OCI-LY1 (cell line): ENCODE results near the gene NATD1.
A peak's percentile ranks its signal among the peaks of the same experiment; 100 is the strongest.

ENCODE experiments used
- H2AFZ ChIP-seq: fragments of 200-600 bp; sonication (generic), shearing (Covaris generic); 2 replicates; pipeline ENCODE4 v1.6.0; 2014; ENCODE audit warnings: antibody characterized with exemption, mild to moderate bottlenecking, low read length
- H3F3A ChIP-seq: fragments of 200-600 bp; sonication (generic), shearing (Covaris generic); 2 replicates; pipeline ENCODE4 v1.6.0; 2014; ENCODE audit warnings: mild to moderate bottlenecking, antibody characterized with exemption, low read length, moderate library complexity; ENCODE audit not compliant: insufficient read depth
- H3K27ac ChIP-seq: fragments of 200-600 bp; sonication (generic); 2 replicates; pipeline ENCODE4 v1.5.1; 2014; ENCODE audit warnings: low read length, mixed run types, mild to moderate bottlenecking, low read depth; ENCODE audit not compliant: poor library complexity, severe bottlenecking
- H3K27me3 ChIP-seq: fragments of 200-600 bp; sonication (generic); 2 replicates; pipeline ENCODE4 v1.6.0; 2014; ENCODE audit warnings: antibody characterized with exemption, mild to moderate bottlenecking, low read length, moderate library complexity; ENCODE audit not compliant: insufficient read depth
- H3K36me3 ChIP-seq: fragments of 200-600 bp; sonication (generic); 2 replicates; pipeline ENCODE4 v1.6.1; 2014; ENCODE audit warnings: mild to moderate bottlenecking, antibody characterized with exemption, low read length, moderate library complexity, mixed read lengths; ENCODE audit not compliant: insufficient read depth
- H3K4me1 ChIP-seq: fragments of 200-600 bp; sonication (generic); 2 replicates; pipeline ENCODE4 v1.5.1; 2014; ENCODE audit warnings: mild to moderate bottlenecking, low read length, moderate library complexity; ENCODE audit not compliant: insufficient read depth, severe bottlenecking
- H3K4me2 ChIP-seq: fragments of 200-600 bp; sonication (generic), shearing (Covaris generic); 2 replicates; pipeline ENCODE4 v1.6.1; 2014; ENCODE audit warnings: low read length
- H3K4me3 ChIP-seq: fragments of 200-600 bp; sonication (generic); 2 replicates; pipeline ENCODE4 v1.5.1; 2014; ENCODE audit warnings: low read length, low read depth, mild to moderate bottlenecking, mixed read lengths; ENCODE audit not compliant: poor library complexity, severe bottlenecking
- H3K79me2 ChIP-seq: fragments of 200-600 bp; shearing (Covaris generic); 2 replicates; pipeline ENCODE4 v1.6.1; 2016; ENCODE audit warnings: mixed run types, low read length, mixed read lengths; ENCODE audit not compliant: insufficient read depth
- H3K9ac ChIP-seq: fragments of 200-600 bp; sonication (generic), shearing (Covaris generic); 2 replicates; pipeline ENCODE4 v1.6.1; 2014; ENCODE audit warnings: mild to moderate bottlenecking, low read length, mixed read lengths
- H3K9me2 ChIP-seq: fragments of 200-600 bp; sonication (generic), shearing (Covaris generic); 2 replicates; pipeline ENCODE4 v1.6.1; 2014; ENCODE audit warnings: low read depth, mild to moderate bottlenecking, low read length, mixed read lengths
- H3K9me3 ChIP-seq: fragments of 200-600 bp; shearing (Covaris generic); 2 replicates; pipeline ENCODE4 v1.6.1; 2014; ENCODE audit warnings: low read length, mixed read lengths
- H4K20me1 ChIP-seq: fragments of 200-600 bp; sonication (generic), shearing (Covaris generic); 2 replicates; pipeline ENCODE4 v1.6.0; 2016; ENCODE audit warnings: mild to moderate bottlenecking, low read length; ENCODE audit not compliant: insufficient read depth
- EZH2 ChIP-seq: fragments of 200-600 bp; sonication (generic), shearing (Covaris generic); IDR thresholded peaks from 2 replicates; pipeline ENCODE4 v1.8.0; 2017; ENCODE audit warnings: borderline replicate concordance, mixed run types, mild to moderate bottlenecking, antibody characterized with exemption, low read length, moderate library complexity, mixed read lengths
- TF ChIP-seq, protein P1 (sequence below): fragments of 200-600 bp; sonication (generic), shearing (Covaris generic); IDR thresholded peaks from 2 replicates; pipeline ENCODE4 v1.5.1; 2017; ENCODE audit warnings: mild to moderate bottlenecking, antibody characterized with exemption, low read length, moderate library complexity, mixed read lengths

Gene NATD1

DNA sequence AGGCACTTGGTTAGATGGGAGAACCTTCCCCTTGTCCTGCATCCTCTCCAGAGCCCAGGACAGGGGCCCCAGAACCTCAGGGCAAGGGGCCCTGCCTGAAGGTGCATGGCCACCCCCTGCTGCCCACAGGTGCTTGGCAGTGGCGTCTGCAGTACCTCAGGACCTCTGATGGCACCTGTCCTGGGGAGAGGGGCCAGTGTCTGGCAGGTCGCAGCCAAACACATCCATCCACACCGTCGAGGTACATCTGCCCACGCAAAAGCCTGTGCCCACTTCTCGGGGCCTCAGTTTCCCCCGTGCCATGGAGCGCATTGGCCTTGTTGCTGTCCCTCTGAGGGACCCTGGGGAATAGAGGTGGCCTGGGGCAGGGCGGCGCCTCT is 40.6 kb upstream of the NATD1 start:
- Histone ChIP-seq H3K4me3 (no peak overlapping the region), H3K79me2 (peaks cover 4% of the 10 kb centered on the region; the same call in 1 of the 2 replicates), H3K9me2 (no peaks in the 10 kb centered on the region), H3K27me3 (no peaks in the 10 kb centered on the region), H4K20me1 (no peaks in the 10 kb centered on the region), H3K9me3 (no peaks in the 10 kb centered on the region), H3F3A (no peaks in the 10 kb centered on the region), H3K4me1 (peaks cover 69% of the 10 kb centered on the region), H3K4me2 (no peak overlapping the region), H3K27ac (no peak overlapping the region), H2AFZ (no peak overlapping the region), H3K36me3 (no peaks in the 10 kb centered on the region; the same call in 1 of the 2 replicates), H3K9ac (no peak overlapping the region)
- TF ChIP-seq, protein P1, sequence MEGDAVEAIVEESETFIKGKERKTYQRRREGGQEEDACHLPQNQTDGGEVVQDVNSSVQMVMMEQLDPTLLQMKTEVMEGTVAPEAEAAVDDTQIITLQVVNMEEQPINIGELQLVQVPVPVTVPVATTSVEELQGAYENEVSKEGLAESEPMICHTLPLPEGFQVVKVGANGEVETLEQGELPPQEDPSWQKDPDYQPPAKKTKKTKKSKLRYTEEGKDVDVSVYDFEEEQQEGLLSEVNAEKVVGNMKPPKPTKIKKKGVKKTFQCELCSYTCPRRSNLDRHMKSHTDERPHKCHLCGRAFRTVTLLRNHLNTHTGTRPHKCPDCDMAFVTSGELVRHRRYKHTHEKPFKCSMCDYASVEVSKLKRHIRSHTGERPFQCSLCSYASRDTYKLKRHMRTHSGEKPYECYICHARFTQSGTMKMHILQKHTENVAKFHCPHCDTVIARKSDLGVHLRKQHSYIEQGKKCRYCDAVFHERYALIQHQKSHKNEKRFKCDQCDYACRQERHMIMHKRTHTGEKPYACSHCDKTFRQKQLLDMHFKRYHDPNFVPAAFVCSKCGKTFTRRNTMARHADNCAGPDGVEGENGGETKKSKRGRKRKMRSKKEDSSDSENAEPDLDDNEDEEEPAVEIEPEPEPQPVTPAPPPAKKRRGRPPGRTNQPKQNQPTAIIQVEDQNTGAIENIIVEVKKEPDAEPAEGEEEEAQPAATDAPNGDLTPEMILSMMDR: no peak
- TF ChIP-seq EZH2: no peak

DNA sequence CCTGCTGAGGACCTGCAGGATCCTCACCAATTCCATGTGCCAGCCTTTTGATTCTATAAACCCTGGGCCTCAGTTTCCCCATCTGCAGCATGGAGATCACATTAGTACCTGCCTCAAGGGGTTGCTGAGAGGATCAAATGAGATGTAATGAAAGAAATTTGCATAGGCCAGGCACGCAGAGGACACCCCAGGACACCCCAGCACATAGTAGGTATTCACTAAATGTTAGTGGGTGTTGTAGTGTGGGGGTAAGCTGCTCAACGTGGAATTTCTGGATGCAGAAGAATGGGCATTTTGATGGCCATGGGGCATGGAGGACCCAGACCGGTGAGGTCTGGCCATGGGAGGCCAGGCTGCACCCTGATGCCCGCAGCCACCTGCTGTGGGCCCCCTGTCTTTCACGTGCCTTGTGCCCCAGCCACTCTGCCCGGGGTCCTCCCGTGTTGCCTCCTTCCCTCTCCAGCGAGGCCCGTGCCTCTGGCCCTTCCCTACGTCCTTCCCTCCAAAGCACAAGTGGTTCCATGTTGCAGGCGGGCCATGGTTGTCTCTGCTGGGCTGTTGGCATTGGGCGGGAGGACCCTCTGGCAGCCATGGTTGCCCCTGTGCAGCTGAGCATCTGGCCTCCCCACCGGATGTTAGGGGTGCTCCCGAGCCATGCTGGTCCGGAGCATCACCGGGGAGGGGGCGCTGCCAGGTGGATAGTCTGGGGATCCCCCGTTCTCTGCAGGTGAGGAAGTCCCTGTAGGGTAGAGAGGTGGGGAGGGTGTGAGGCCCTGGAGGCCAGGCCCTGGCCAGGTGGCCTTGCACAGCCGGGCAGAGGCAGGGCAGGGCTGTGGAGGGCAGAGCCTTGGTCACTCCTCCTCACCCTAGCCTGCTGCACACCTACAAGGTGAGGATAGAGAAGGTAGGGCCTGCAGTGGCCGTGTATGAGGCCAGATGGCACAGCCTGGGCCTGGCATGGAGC is 39.9 kb upstream of the NATD1 start:
- H3K4me2 ChIP-seq: no peak overlapping the region
- no peak overlapping the region for H3K27ac ChIP-seq
- H3F3A ChIP-seq: no peaks in the 10 kb centered on the region
- peaks cover 69% of the 10 kb centered on the region for H3K4me1 ChIP-seq
- H3K4me3 ChIP-seq: no peak overlapping the region
- H3K9me3 ChIP-seq: no peaks in the 10 kb centered on the region
- H3K79me2 ChIP-seq: peaks cover 7% of the 10 kb centered on the region; the same call in 1 of the 2 replicates
- H3K36me3 ChIP-seq: no peaks in the 10 kb centered on the region; the same call in 1 of the 2 replicates
- H2AFZ ChIP-seq: no peak overlapping the region
- H3K27me3 ChIP-seq: no peaks in the 10 kb centered on the region
- no peak overlapping the region for H3K9ac ChIP-seq
- TF ChIP-seq, protein P1: no peak
- TF ChIP-seq EZH2: no peak
- H3K9me2 ChIP-seq: no peaks in the 10 kb centered on the region
- H4K20me1 ChIP-seq: no peaks in the 10 kb centered on the region

DNA sequence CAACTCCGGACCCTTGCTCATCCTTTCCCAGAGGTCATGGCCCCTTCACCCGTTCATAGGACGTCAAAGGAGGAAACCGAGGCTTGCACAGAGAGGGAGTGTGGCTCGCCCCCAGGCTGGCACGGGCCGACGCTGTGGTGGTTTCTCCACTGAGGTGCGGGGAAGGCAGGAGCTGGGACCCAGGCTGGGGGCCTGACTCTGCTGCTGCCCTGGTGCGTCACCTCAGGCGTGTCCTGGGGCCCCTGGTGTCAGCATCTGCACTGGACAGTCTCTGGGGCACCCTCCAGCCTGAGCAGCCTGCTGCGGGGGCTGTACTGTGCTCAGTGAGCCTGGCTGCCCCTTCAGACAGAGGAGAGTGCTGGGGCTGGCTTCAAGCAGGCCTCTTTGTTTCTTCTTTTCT is 38.7 kb upstream of the NATD1 start:
- Histone ChIP-seq H3K27me3 (no peaks in the 10 kb centered on the region), H3K4me3 (no peak overlapping the region), H4K20me1 (no peaks in the 10 kb centered on the region), H3K9me3 (no peaks in the 10 kb centered on the region), H3K4me1 (peaks cover 69% of the 10 kb centered on the region), H3F3A (0 out of 2 replicates have a peak, but pooled peaks cover 4% of the 10 kb centered on the region), H3K27ac (peak overlapping the region; percentile 97), H3K9me2 (no peaks in the 10 kb centered on the region), H2AFZ (no peak overlapping the region), H3K79me2 (peaks cover 7% of the 10 kb centered on the region; the same call in 1 of the 2 replicates), H3K4me2 (no peak overlapping the region), H3K9ac (no peak overlapping the region), H3K36me3 (no peaks in the 10 kb centered on the region; the same call in 1 of the 2 replicates)
- TF ChIP-seq, protein P1: no peak
- no peak for TF ChIP-seq EZH2
